ENCODE results near the gene IRX2. TPM values are rescaled to one million over a fixed set of nuclear protein-coding genes. Genes with fewer than 3 reads are reported as not detected.

Gene IRX2
- total RNA-seq, 2 experiments from 2014 or later = not detected

DNA sequence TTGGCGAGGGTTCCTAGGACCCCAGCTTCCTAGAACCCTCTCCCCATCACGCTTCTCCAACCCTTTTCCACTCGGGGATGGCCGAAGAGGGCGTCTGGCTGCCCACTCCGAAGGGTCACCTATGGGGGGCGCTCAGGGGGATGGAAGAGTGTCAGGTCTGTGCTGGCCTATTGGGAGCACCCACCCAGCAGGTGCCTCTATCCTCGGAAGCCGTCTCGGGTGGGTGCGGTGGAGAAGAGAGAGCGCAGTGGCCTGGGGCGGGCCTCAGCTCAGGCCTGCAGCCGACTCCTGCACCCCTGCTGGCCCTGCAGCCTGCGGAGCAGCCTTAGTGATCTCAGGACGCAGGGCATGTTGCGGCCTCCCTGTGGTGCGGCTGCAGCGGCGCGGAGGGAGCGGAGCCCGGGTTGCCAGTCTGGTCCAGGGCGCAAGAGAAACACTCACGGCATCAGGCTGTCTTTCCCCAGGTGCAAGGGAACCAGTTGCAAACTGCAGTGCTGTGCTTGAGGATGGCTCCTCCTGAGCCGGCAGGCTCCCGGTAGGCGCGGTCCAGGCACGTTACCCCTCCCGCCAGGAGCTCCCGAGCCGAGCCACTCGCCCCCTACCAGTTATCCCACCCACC is 1.5 kb upstream of the IRX2 start:
- CTCF ChIA-PET = no interaction called here
- DNase-seq = no peak
- Mint-ChIP-seq H3K9me3 (peaks cover 6% of the 10 kb centered on the region), H3K27me3 (peaks cover 57% of the 10 kb centered on the region), H3K27ac (no peak overlapping the region), H3K4me1 (peaks cover 5% of the 10 kb centered on the region), H3K4me3 (no peak overlapping the region), H3K36me3 (ENCODE audit: low read depth) (peaks cover 19% of the 10 kb centered on the region)
- POLR2A ChIA-PET = no interaction called here

DNA sequence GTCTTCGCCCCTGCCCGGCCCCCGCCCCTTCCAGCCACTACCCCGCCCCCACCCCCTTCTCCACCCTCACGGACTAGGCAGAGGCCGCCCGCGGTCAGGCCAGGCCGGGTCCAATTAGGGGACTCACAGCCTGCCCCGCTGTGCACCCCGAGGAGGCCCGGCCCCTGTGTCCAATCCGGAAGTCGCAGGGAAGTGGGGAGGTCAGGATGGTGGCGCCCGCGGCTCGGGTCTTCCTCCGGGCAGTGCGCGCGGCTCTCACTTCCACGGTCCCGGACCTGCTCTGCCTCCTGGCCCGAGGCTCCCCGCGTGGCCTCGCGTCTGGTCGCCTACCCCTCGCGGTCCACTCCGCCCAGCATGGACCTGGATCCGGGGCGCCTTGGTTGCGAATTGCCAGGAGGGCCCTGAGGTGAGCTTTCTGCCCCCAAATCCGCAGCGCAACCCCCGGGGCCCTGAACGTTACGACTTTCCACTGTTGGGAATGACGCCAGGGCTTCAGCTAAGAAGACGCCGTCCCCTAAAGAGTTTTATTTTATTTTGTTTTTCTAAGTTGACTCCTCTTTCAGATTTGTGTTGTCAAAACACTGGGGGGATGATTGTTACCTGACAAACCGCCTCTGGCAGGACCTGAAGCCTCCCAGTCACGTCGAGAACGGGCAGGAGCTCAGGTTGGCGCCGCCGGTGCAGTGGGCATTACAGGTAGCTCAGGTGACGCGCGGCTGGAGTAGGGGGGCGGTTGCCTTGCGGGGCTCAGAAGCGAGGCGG is 763 bp upstream of the IRX2 start:
- ChIA-PET CTCF (no interaction called here), POLR2A (no interaction called here)
- Mint-ChIP-seq H3K27me3 (peaks cover 55% of the 10 kb centered on the region), H3K36me3 (ENCODE audit: low read depth) (peaks cover 19% of the 10 kb centered on the region), H3K27ac (peak overlapping the region; percentile 63), H3K4me1 (peaks cover 5% of the 10 kb centered on the region), H3K9me3 (peaks cover 6% of the 10 kb centered on the region), H3K4me3 (peak overlapping the region; percentile 10)
- DNase-seq = no peak

DNA sequence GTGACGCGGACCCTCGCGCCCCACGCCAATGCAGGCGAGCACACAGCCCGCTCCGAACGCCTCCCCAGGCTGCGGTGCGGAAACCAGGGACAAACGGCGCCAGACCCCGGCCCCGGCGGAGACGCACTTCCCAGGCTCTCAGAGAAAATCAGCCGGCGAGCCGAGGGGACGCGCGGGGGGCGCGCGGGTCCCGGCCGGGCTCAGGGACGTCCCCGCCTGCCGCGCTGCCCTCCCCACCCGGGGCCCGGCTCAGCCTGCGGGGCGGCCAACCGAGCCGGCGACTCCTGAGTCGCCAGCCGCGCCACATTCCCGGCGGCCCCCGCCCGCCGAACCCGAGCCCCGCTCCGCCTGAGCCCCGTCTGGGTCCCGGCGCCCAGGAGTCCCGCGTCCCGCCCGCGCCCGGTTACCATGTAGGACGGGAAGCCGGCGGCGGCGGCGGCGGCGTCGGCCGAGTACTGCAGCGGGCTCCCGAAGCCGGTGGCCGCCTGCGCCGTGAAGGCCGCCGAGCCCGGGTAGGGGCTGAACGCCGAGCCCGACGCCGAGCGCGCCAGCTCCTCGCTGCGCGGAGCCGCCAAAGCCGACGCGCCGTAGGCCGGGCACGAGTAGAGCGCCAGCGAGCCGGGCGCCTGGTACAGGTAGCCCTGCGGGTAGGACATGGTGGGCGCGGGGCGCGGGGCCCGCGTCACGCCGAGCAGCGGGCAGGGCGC is 566 bp downstream of the IRX2 start:
- H3K27me3 Mint-ChIP-seq = peaks cover 51% of the 10 kb centered on the region
- H3K4me3 Mint-ChIP-seq = no peak overlapping the region
- CTCF ChIA-PET = no interaction called here
- H3K4me1 Mint-ChIP-seq = peaks cover 1% of the 10 kb centered on the region
- H3K27ac Mint-ChIP-seq = no peak overlapping the region
- POLR2A ChIA-PET = no interaction called here
- peaks cover 16% of the 10 kb centered on the region for H3K36me3 Mint-ChIP-seq (ENCODE audit: low read depth)
- H3K9me3 Mint-ChIP-seq = peaks cover 6% of the 10 kb centered on the region
- DNase-seq = no peak

DNA sequence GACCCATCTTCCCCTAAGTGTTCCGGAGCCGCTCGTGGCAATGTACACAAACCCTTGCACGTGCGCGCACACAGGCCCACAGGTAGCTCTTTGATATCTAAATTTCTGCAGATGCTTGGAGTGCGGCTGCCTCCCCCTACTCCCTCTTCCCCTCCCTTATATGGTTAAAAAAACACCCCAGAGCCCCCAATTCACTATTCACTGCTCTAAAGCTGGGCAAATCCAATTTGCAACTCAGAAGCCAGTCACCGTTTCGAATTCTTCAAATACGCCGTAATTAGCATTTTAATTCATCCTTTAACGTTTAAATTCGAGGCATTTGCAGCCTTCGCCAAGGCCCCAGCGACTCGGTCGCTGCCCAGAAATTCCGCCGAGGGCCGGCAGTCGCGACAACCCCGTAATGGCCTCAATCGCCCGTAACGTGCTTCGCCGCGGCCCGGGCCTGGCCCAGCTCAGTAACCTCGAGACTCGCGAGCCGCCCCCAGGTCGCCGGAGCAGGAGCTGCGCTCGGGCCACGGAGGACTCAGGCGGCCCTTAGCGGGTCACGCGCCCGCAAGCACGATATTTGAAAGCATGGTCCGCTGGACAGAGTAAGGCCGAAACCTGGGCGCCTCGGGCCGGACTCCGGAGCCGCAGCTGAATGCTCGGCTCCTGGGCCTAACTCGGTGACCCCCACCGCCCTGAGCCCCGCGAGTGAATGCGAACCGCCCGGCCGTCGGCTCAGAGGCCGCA is 1.3 kb downstream of the IRX2 start:
- POLR2A ChIA-PET = no interaction called here
- Mint-ChIP-seq H3K27ac (peak overlapping the region; percentile 47), H3K27me3 (peaks cover 48% of the 10 kb centered on the region), H3K9me3 (peaks cover 6% of the 10 kb centered on the region), H3K4me3 (peak overlapping the region; percentile 36), H3K4me1 (peaks cover 1% of the 10 kb centered on the region), H3K36me3 (ENCODE audit: low read depth) (peaks cover 16% of the 10 kb centered on the region)
- no peak for DNase-seq
- CTCF ChIA-PET = no interaction called here

DNA sequence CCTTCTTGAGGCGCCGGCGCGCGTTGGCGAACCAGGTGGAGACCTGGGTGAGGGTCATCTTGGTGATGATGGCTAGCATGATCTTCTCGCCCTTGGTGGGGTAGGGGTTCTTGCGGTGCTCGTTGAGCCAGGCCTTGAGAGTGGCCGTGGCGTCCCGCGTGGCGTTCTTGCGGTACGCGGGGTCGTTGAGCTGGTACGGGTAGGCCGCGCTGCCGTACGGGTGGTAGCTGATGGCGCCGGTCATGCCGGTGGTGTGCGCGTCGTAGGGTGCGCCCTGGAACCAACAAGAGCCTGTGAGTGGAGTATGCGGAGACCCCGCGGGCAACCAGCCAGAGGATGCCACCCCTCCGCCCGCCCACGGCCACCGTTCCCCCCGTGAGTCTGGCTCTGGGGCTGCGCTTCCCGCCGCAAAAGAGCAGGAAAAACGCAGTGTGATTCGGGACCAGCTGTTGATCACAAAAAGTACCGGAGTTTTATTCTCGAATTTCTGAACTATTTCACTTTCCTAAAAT is 1.9 kb downstream of the IRX2 start:
- H3K36me3 Mint-ChIP-seq (ENCODE audit: low read depth) = peaks cover 16% of the 10 kb centered on the region
- H3K9me3 Mint-ChIP-seq = peaks cover 6% of the 10 kb centered on the region
- H3K27ac Mint-ChIP-seq = peak overlapping the region; percentile 47
- H3K4me3 Mint-ChIP-seq = peak overlapping the region; percentile 21
- CTCF ChIA-PET = no interaction called here
- H3K4me1 Mint-ChIP-seq = peaks cover 1% of the 10 kb centered on the region
- H3K27me3 Mint-ChIP-seq = peaks cover 53% of the 10 kb centered on the region
- POLR2A ChIA-PET = no interaction called here
- no peak for DNase-seq

DNA sequence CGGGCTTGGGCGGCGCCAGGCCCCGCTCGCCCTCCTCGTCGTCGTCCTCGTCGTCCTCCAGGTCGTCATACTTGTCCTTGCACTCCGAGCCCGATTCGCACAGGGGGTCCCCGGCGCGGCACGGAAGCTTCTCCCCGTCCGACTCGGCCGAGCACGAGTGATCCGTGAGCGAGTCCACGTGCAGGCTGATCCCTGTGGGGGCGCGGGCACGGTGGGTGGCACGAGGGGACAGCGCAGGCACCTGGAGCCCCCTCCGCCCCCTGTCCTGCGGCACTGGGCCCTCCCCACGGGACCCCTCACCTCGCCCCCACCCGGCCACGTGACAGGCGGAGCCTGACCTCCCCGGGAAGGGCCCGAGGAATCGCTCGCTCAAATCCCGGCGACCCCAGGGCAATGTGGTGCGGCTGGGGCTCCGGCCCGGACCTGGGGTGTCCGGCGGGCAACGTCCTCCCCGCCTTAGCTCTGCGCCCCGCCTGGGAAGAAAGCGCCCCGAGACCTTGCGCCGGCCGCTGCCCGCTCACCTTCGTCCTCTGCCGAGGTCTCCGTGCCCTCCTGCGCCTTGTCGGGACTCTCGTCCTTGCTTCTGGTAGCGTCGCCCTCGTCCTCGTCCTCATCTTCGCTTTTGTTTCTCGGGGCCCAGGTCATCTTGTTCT is 2.5 kb downstream of the IRX2 start:
- POLR2A ChIA-PET = no interaction called here
- CTCF ChIA-PET = no interaction called here
- Mint-ChIP-seq H3K4me1 (peaks cover 1% of the 10 kb centered on the region), H3K27ac (peak overlapping the region; percentile 27), H3K9me3 (peaks cover 6% of the 10 kb centered on the region), H3K36me3 (ENCODE audit: low read depth) (peaks cover 16% of the 10 kb centered on the region), H3K27me3 (peaks cover 53% of the 10 kb centered on the region), H3K4me3 (peak overlapping the region; percentile 21)
- DNase-seq = no peak

DNA sequence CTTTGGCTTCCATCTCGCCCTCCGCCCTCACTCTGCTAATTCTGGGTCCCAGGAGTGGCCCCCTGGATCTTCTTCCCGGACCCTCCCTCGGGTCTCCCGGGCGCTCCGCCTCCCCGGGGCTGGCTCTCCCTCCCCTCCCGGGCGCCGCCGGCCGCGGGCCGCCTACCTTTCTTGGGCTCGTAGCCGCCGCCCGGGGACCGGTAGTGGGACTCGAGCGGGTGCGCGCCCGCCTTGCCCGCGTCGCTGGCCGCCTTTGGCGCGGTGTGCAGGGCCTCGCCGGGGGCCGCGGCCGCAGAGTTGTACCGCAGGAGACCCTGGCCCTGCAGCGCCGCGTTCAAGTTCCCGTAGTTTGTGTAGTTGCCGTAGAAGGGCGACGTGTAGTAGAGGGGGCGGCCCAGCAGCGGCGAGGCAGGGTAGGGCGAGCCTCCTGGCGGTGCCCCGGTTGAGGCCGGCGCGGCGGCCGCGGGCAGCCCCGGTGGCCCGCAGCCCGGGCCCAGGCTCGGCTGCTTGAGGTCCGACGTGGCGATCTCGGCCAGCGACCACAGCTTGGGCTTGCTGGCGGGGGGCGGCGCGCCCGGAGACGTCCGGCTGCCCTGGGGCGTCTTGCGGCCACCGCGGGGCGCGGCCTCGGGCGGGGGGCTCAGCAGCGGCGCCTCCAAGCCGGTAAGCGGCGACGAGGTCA is 3.2 kb downstream of the IRX2 start:
- ChIA-PET POLR2A (no interaction called here), CTCF (no interaction called here)
- DNase-seq = no peak
- Mint-ChIP-seq H3K27ac (no peak overlapping the region), H3K4me1 (peaks cover 1% of the 10 kb centered on the region), H3K4me3 (no peak overlapping the region), H3K27me3 (peaks cover 53% of the 10 kb centered on the region), H3K9me3 (peaks cover 6% of the 10 kb centered on the region), H3K36me3 (ENCODE audit: low read depth) (peaks cover 13% of the 10 kb centered on the region)

DNA sequence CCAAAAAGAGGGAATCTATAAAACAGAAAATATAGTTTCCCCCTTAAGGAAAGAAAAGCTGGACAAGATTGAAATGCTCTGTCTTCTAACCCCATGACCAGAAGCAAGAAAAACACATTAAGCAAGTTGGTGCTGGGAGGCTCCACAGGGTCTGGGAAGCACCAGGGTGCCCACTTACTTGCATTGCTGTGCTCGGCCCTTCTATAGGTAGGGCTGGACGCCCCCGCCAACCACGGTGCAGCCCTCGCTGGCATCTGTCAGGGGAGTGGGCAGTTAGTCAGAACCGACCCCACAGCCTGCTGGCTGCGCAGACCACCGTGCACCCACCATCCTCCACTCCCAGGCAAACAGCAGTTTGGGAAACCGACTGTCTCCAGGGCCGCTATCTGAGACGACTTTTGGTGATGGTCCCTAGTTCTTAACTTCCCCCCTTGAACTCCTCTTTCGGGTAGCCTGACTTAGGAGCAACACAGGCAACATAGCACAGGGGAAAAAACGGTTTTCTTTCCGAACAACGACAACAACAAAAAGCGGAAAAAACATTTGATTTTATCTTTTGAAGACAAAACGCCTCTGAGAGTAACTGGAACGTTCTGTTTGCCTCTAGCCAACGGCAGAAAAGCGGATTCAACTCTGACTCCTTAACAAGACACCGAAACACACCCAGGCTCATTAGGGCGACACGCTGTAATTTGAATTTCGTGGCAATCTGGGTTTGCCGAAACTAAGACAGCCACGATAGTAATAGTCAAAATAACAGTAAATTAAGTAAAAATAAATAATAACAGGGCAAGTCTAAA is 3.9 kb downstream of the IRX2 start:
- Mint-ChIP-seq H3K4me3 (no peak overlapping the region), H3K27ac (no peak overlapping the region), H3K27me3 (peaks cover 50% of the 10 kb centered on the region), H3K36me3 (ENCODE audit: low read depth) (peaks cover 13% of the 10 kb centered on the region), H3K9me3 (peaks cover 6% of the 10 kb centered on the region), H3K4me1 (peaks cover 1% of the 10 kb centered on the region)
- CTCF ChIA-PET = no interaction called here
- POLR2A ChIA-PET = no interaction called here
- no peak for DNase-seq

DNA sequence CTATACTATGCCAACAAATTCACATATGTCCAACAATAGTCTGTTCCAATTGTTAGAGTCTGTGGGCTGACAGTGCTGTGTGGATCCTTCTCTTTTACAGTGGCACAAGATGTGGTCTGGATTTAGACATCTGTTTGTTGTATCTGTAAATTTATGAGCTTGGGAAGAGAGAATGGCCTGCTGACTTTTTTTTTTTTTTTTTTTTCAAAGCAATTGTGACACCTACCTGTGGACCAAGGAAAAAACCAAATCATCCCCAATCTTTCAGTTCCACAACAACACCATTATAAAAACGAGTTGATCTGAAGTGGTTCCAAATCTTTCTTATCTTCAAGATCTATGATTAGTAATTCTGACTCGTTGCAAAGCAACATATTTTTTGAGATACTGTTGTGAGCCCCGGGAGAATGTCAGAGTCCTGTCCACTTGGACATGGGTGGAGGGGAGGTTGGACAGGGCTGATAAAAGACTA is 4.9 kb downstream of the IRX2 start:
- Mint-ChIP-seq H3K27ac (no peak overlapping the region), H3K4me3 (no peak overlapping the region), H3K36me3 (ENCODE audit: low read depth) (peaks cover 10% of the 10 kb centered on the region), H3K9me3 (peaks cover 6% of the 10 kb centered on the region), H3K27me3 (peaks cover 54% of the 10 kb centered on the region), H3K4me1 (no peaks in the 10 kb centered on the region)
- POLR2A ChIA-PET = no interaction called here
- DNase-seq = no peak
- CTCF ChIA-PET = no interaction called here

DNA sequence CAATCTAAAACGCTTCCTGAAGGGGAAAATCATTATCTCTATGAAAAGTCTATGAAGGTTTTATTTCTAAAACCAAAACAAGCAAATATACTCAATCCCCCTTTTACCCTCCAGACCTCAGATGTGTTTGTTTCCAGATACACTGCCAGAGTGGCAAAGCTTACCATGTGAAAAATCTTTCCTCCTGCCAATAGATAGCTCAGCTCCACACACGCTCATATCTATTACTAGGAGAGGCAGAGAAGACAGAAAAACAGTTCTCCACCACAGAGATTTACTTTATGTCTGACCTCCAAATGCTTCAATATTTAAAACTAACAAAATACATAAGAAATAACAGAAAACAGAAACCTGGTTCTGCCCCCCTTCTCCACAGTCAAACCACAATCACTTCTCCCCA is 7.0 kb downstream of the IRX2 start:
- DNase-seq = no peak
- POLR2A ChIA-PET = no interaction called here
- no peaks in the 10 kb centered on the region for H3K4me1 Mint-ChIP-seq
- H3K36me3 Mint-ChIP-seq (ENCODE audit: low read depth) = peaks cover 3% of the 10 kb centered on the region
- H3K27ac Mint-ChIP-seq = no peak overlapping the region
- H3K27me3 Mint-ChIP-seq = peaks cover 56% of the 10 kb centered on the region
- CTCF ChIA-PET = interaction anchor here (1.0 kb wide), 1 partner anchor 12 kb away, joined by 3 read pairs; no protein-coding TSS in a partner anchor
- peaks cover 2% of the 10 kb centered on the region for H3K9me3 Mint-ChIP-seq
- H3K4me3 Mint-ChIP-seq = no peak overlapping the region

DNA sequence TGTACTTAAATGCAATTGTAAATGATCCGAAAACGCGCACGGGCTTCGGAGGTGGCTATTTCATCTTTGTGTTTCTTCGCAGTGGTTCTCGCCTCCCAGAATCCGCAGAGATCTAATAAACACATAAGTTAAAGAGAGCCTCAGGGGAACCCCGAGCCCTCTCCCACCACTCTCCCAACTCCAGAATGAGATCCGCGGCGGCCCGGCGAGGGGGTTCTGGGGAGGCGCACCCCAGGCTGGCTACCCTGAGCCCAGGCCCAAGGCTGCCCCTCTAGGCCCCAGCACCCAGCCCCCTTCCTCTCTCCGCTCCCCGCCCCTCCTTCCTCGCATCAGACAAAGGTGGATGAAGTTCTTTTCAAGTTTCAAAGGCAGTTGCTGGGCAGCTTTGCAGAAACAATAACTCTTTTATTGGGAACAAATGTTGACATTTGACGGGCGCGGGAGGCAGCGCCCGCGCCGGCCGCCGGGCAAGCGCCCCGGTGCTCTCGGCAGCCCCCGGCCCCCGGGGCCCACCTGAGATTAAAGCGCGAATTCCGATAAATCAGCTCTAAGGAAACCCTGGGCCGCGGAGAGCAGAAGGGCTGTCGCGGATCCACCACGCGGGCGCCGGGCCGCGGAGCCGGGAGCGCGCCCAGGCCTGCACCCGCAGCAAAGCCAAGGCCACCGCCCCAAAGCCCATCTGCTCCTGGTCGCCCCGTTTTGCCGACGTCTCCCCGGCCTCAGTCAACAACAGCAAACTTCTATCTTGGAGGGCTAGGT is 8.4 kb downstream of the IRX2 start:
- Mint-ChIP-seq H3K4me3 (no peak overlapping the region), H3K36me3 (ENCODE audit: low read depth) (no peaks in the 10 kb centered on the region), H3K9me3 (no peaks in the 10 kb centered on the region), H3K27ac (no peak overlapping the region), H3K4me1 (no peaks in the 10 kb centered on the region), H3K27me3 (peaks cover 54% of the 10 kb centered on the region)
- DNase-seq = no peak
- CTCF ChIA-PET = no interaction called here
- POLR2A ChIA-PET = no interaction called here
